B cell (primary cell): ENCODE results near the gene MUC13.

Experiments
- EZH2 ChIP-seq: IDR thresholded peaks from 2 replicates; pipeline ENCODE4 v1.6.1; 2012; ENCODE audit warnings: borderline replicate concordance, low read depth, mild to moderate bottlenecking, moderate library complexity, low read length; ENCODE audit not compliant: insufficient read depth, poor library complexity, severe bottlenecking
- TF ChIP-seq, protein P1 (sequence below): fragments of 200-600 bp; IDR thresholded peaks from one replicate; pipeline ENCODE4 v1.8.0; 2022; ENCODE audit warnings: antibody characterized with exemption, mild to moderate bottlenecking

DNA sequence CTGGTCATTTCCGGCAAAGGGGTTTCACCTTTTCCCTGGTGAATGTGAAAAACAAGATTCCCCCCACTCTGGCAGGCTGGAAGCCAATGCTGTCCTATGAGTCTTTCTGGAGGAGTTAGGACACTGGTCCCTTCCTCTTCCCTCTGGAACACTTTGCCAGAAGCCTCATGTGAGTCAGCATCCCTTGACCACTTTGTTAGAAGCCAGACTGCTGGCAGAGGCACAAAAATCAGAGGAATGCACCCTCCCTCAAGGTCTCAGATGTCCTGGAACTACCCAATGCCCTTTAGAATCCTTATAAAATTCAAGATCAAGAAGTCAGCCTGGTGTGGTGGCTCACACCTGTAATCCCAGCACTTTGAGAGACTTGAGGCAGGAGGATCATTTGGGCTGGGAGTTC is 74.0 kb downstream of the MUC13 start:
- TF ChIP-seq, protein P1, sequence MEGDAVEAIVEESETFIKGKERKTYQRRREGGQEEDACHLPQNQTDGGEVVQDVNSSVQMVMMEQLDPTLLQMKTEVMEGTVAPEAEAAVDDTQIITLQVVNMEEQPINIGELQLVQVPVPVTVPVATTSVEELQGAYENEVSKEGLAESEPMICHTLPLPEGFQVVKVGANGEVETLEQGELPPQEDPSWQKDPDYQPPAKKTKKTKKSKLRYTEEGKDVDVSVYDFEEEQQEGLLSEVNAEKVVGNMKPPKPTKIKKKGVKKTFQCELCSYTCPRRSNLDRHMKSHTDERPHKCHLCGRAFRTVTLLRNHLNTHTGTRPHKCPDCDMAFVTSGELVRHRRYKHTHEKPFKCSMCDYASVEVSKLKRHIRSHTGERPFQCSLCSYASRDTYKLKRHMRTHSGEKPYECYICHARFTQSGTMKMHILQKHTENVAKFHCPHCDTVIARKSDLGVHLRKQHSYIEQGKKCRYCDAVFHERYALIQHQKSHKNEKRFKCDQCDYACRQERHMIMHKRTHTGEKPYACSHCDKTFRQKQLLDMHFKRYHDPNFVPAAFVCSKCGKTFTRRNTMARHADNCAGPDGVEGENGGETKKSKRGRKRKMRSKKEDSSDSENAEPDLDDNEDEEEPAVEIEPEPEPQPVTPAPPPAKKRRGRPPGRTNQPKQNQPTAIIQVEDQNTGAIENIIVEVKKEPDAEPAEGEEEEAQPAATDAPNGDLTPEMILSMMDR = no peak
- TF ChIP-seq EZH2 = no peak
